GM23338 (cell line): ENCODE results near the gene RAPGEF4. TPM values are rescaled to one million over a fixed set of nuclear protein-coding genes. Genes with fewer than 3 reads are reported as not detected.

Experiments
- ATAC-seq: fragments of 200-7000 bp; cut with Tn5 transposase; 3 replicates; pipeline ENCODE4 v1.9.1; 2020
- DNase-seq: peaks from one replicate; pipeline ENCODE4 v3.0.0-alpha.2; 2015; ENCODE audit warnings: low spot score
- H2AFZ ChIP-seq: fragments of 200-600 bp; sonication (generic); 2 replicates; pipeline ENCODE4 v1.8.0; 2016; ENCODE audit warnings: antibody characterized with exemption, mild to moderate bottlenecking, moderate library complexity
- H3F3A ChIP-seq: fragments of 200-600 bp; sonication (generic); replicated peaks from 2 replicates; pipeline ENCODE4 v1.8.0; 2017; ENCODE audit warnings: antibody characterized with exemption, mixed run types, low read depth
- H3K27ac ChIP-seq: fragments of 200-600 bp; sonication (generic); 2 replicates; pipeline ENCODE4 v1.6.1; 2016; ENCODE audit warnings: low read depth
- H3K27me3 ChIP-seq: fragments of 200-600 bp; sonication (generic); 2 replicates; pipeline ENCODE4 v1.8.0; 2016; ENCODE audit warnings: mild to moderate bottlenecking, mixed run types, moderate library complexity; ENCODE audit not compliant: insufficient read depth
- H3K36me3 ChIP-seq: fragments of 200-600 bp; sonication (generic); 2 replicates; pipeline ENCODE4 v1.8.0; 2016; ENCODE audit warnings: mild to moderate bottlenecking; ENCODE audit not compliant: insufficient read depth
- H3K4me1 ChIP-seq: fragments of 200-600 bp; sonication (generic); 2 replicates; pipeline ENCODE4 v1.8.0; 2016; ENCODE audit warnings: mild to moderate bottlenecking, moderate library complexity; ENCODE audit not compliant: insufficient read depth
- H3K4me2 ChIP-seq: fragments of 200-600 bp; sonication (generic); 2 replicates; pipeline ENCODE4 v1.7.1; 2017; ENCODE audit warnings: mixed run types
- H3K4me3 ChIP-seq: fragments of 200-600 bp; sonication (generic); 2 replicates; pipeline ENCODE4 v1.6.1; 2016; ENCODE audit warnings: mixed run types
- H3K79me2 ChIP-seq: fragments of 200-600 bp; sonication (generic); replicated peaks from 2 replicates; pipeline ENCODE4 v1.8.0; 2017; ENCODE audit warnings: mild to moderate bottlenecking; ENCODE audit not compliant: insufficient read depth
- H3K9me2 ChIP-seq: fragments of 200-600 bp; sonication (generic); 2 replicates; pipeline ENCODE4 v1.8.0; 2017; ENCODE audit not compliant: insufficient read depth
- H4K20me1 ChIP-seq: fragments of 200-600 bp; sonication (generic); replicated peaks from 2 replicates; pipeline ENCODE4 v1.8.0; 2017; ENCODE audit warnings: mild to moderate bottlenecking; ENCODE audit not compliant: insufficient read depth
- H3K27ac Mint-ChIP-seq: 2 replicates; pipeline ENCODE4 v1.8.0; 2020; ENCODE audit warnings: inconsistent platforms, mild to moderate bottlenecking, moderate library complexity, mixed read lengths
- H3K27me3 Mint-ChIP-seq: 3 replicates; pipeline ENCODE4 v1.8.0; 2022; ENCODE audit warnings: low read depth, mild to moderate bottlenecking, moderate library complexity, mixed read lengths, inconsistent platforms; ENCODE audit not compliant: insufficient read depth, poor library complexity
- H3K36me3 Mint-ChIP-seq: 3 replicates; pipeline ENCODE4 v1.8.0; 2021; ENCODE audit warnings: low read depth, mild to moderate bottlenecking, inconsistent platforms, moderate library complexity, mixed read lengths
- H3K4me1 Mint-ChIP-seq: 3 replicates; pipeline ENCODE4 v1.8.0; 2020; ENCODE audit warnings: mild to moderate bottlenecking, inconsistent platforms, mixed read lengths
- H3K4me3 Mint-ChIP-seq: 3 replicates; pipeline ENCODE4 v1.8.0; 2021; ENCODE audit warnings: moderate library complexity, mild to moderate bottlenecking, inconsistent platforms, mixed read lengths
- H3K9me3 Mint-ChIP-seq: 3 replicates; pipeline ENCODE4 v1.8.0; 2020; ENCODE audit warnings: moderate library complexity, mild to moderate bottlenecking, inconsistent platforms, mixed read lengths
- POLR2AphosphoS5 ChIP-seq: IDR thresholded peaks from 2 replicates; pipeline ENCODE4 v1.6.1; 2016; ENCODE audit warnings: antibody characterized with exemption, low read depth
- REST ChIP-seq: IDR thresholded peaks from one replicate; pipeline ENCODE4 v1.6.1; 2018; ENCODE audit warnings: antibody characterized with exemption; ENCODE audit not compliant: unreplicated experiment
- STAT1 ChIP-seq: IDR thresholded peaks from one replicate; pipeline ENCODE4 v1.6.1; 2016; ENCODE audit warnings: antibody characterized with exemption; ENCODE audit not compliant: unreplicated experiment
- ZNF462 ChIP-seq: fragments of 250-450 bp; sonication (Bioruptor Pico); IDR thresholded peaks from 2 replicates; pipeline ENCODE4 v1.5.0; 2020; ENCODE audit warnings: mild to moderate bottlenecking, moderate library complexity
- polyA plus RNA-seq: library from polyadenylated mRNA; unstranded; fragments of >200 nt; fragmentation: Nextera tagmentation; extraction: Ambion mirVana; gene quantifications from 2 replicates; pipeline ENCODE4 v1.2.1, GENCODE V29; 2016
- total RNA-seq: library from RNA; depleted of rRNA; stranded (reverse); fragments of >200 nt; shearing (Covaris generic); gene quantifications from 2 replicates; pipeline ENCODE4 v1.2.3, GENCODE V29; 2014

Gene RAPGEF4
- total and polyA plus RNA-seq, 2 experiments from 2014 or later: 1.7 to 4.7 TPM

GRCh38 chr2:173002751-173003541 lies 267.3 kb downstream of the RAPGEF4 start (continued):
- TF ChIP-seq POLR2AphosphoS5: no peak
- TF ChIP-seq ZNF462: no peak
- TF ChIP-seq REST: no peak
- no peak for TF ChIP-seq STAT1

- Histone ChIP-seq H3K27ac (no peak overlapping the region), H3K9me2 (no peaks in the 10 kb centered on the region), H3F3A (no peaks in the 10 kb centered on the region), H3K4me1 (peaks cover 3% of the 10 kb centered on the region; the same call in 1 of the 2 replicates), H4K20me1 (no peaks in the 10 kb centered on the region), H3K27me3 (no peaks in the 10 kb centered on the region), H2AFZ (no peak overlapping the region), H3K4me3 (no peak overlapping the region), H3K36me3 (no peaks in the 10 kb centered on the region), H3K4me2 (no peak overlapping the region), H3K79me2 (no peaks in the 10 kb centered on the region)
- Mint-ChIP-seq H3K4me3 (no peak overlapping the region), H3K9me3 (no peaks in the 10 kb centered on the region), H3K27ac (no peak overlapping the region), H3K4me1 (peaks cover 9% of the 10 kb centered on the region; the same call in 2 of the 3 replicates), H3K36me3 (no peaks in the 10 kb centered on the region), H3K27me3 (peaks cover 5% of the 10 kb centered on the region)
- no peak for DNase-seq
- ATAC-seq: no peak
- TF ChIP-seq ZNF462: no peak
- TF ChIP-seq STAT1: no peak
Measured at GRCh38 chr2:173008786-173009185, 273.1 kb downstream of the RAPGEF4 start.
